Pancreas (tissue), 10 donors: ENCODE measurements around the gene AIRE. TPM values are rescaled to one million over a fixed set of nuclear protein-coding genes. Genes with fewer than 3 reads are reported as not detected.
A peak's percentile ranks its signal among the peaks of the same experiment; 100 is the strongest.
"Not testable (repeated sequence)": the region's sequence is repeated elsewhere in the genome, so short reads cannot be mapped to it uniquely, and the experiment has no call there.

Experiments used
- ATAC-seq, 4 donors: fragments of 200-7000 bp; cut with Tn5 transposase; one replicate each; pipeline versions ENCODE4 v1.8.0 to v1.9.1; 2020; ENCODE audit warnings: mild to moderate bottlenecking in 4 of 4, moderate library complexity in 4 of 4
- DNase-seq, 6 donors: peaks; one replicate each; pipeline ENCODE4 v3.0.0-alpha.2; 2020
- FAIRE-seq: peaks from 2 replicates; lab custom pipeline; 2012; peaks lifted over from hg19 to GRCh38; lab: Jason Lieb, UNC
- H3K27ac ChIP-seq, 4 donors: fragments of 200-600 bp; sonication (generic); 1 replicate in 3 of 4; 2 replicates in 1 of 4; pipeline versions ENCODE4 v1.5.0 to v1.8.0; 2020
- H3K27me3 ChIP-seq, 4 donors: fragments of 200-600 bp; one replicate each; pipeline ENCODE4 v1.8.0; 2021
- H3K36me3 ChIP-seq, 3 donors: fragments of 200-600 bp; sonication (generic) in 1 of 3; one replicate each; pipeline versions ENCODE4 v1.5.0 to v1.8.0; 2020 to 2021
- H3K4me1 ChIP-seq, 3 donors: fragments of 200-600 bp; one replicate each; pipeline ENCODE4 v1.8.0; 2021
- H3K4me3 ChIP-seq, 4 donors: fragments of 200-600 bp; sonication (generic) in 2 of 4; one replicate each; pipeline versions ENCODE4 v1.5.0 to v1.8.0; 2020 to 2021
- H3K9me3 ChIP-seq, 4 donors: fragments of 200-600 bp; one replicate each; pipeline ENCODE4 v1.8.0; 2021
- CTCF ChIP-seq, 4 donors: fragments of 200-600 bp; sonication (generic) in 3 of 4; IDR thresholded peaks; one replicate each; pipeline versions ENCODE4 v1.5.0 to v1.8.0; 2021; ENCODE audit warnings: antibody characterized with exemption in 4 of 4
- WGBS, 2 donors: extraction: QIAGEN DNeasy Blood & Tissue Kit; methylation state at CpG; one replicate each; pipeline ENCODE4 v1.1.7; 2013; 5-methylcytosine and 5-hydroxymethylcytosine counted together
- intact Hi-C, 3 donors: fragments of 100-400 bp; cut with DNase I; formaldehyde crosslinking; loops; one replicate each; pipeline versions ENCODE4 v1.11.1 to v1.14.2; 2022
- polyA plus RNA-seq, 2 donors: library from polyadenylated mRNA; stranded (reverse); fragments of 200-250 nt; gene quantifications; one replicate each; pipeline ENCODE4 v1.2.3, GENCODE V29; 2013
- total RNA-seq, 6 donors: library from RNA; stranded (reverse); fragmentation: NEBNext Ultra II Directional in 4 of 6; extraction: Animal tissue kit (Norgen Biotek cat#: 25700) in 4 of 6; gene quantifications; one replicate each; pipeline versions ENCODE4 v1.2.1 to v1.2.4, GENCODE V29; 2021 to 2023
- donor health status: healthy with polysubstance abuse.
- donor health status: DM: no; HTN: no; CAD: no; lungs with moderate emphysema.
- donor health status: DM: no; HTN: no; CAD: no.
- donor health status: control.
- donor health status: control.
- donor health status: Bipolar disorder and iron deficiency.
- donor health status: DM: yes; HTN: yes; CAD: no.
- donor health status: DM: no; HTN: no; CAD: no.
- donor health status: DM: no; HTN: no; CAD: no.
- donor health status: DM: yes; HTN: yes; CAD: no.

The AIRE gene
- total and polyA plus RNA-seq, 8 donors: 0.02 TPM; not detected in 7

- FAIRE-seq: no peak
- TF ChIP-seq CTCF (IDR thresholded peaks at IDR 0.05): no peak
Measured at GRCh38 chr21:44338971-44339910, 53.6 kb downstream of the AIRE start, which contains the start of gene CFAP410. CFAP410 (minus strand) TSS chr21:44339390; CDS start chr21:44339194, 196 bp downstream.

GRCh38 chr21:44341726-44342458 lies 56.2 kb downstream of the AIRE start:
- intact Hi-C loops, H3K27ac ChIP-seq, H3K9me3 ChIP-seq, H3K4me1 ChIP-seq, H3K27me3 ChIP-seq, ATAC-seq, H3K36me3 ChIP-seq, FAIRE-seq, DNase-seq, H3K4me3 ChIP-seq: not testable (repeated sequence)
- WGBS, 2 donors: 56 to 59% methylated on average over 12 of the region's 12 CpGs

More at GRCh38 chr21:44338971-44339910, 53.6 kb downstream of the AIRE start, which contains the start of gene CFAP410:
- Histone ChIP-seq H3K4me1 (no peaks in the 10 kb centered on the region), H3K27ac (peak within 1 kb of the TSS; percentile 94 to 98 (median 96)), H3K9me3 (no peaks in the 10 kb centered on the region), H3K4me3 (peak within 1 kb of the TSS; percentile 65 to 81 (median 70)), H3K27me3 (no peaks in the 10 kb centered on the region), H3K36me3 (no peaks in the 10 kb centered on the region)
- intact Hi-C loops: no loop called here
- WGBS, 2 donors: 1% methylated on average over 49 to 89 of the region's 90 CpGs
- DNase-seq (peak; percentile 92 to 99 (median 96)), ATAC-seq (peak; percentile 89 to 96 (median 92))

- H3K27me3 ChIP-seq, FAIRE-seq, ATAC-seq, DNase-seq, intact Hi-C loops, H3K27ac ChIP-seq, H3K9me3 ChIP-seq, H3K4me3 ChIP-seq, H3K4me1 ChIP-seq, H3K36me3 ChIP-seq: not testable (repeated sequence)
- 74 to 78% methylated on average over 8 of the region's 8 CpGs for whole genome bisulfite sequencing, 2 donors
Measured at GRCh38 chr21:44342981-44343380, 57.3 kb downstream of the AIRE start.

- WGBS, 2 donors: 72 to 75% methylated on average over 17 of the region's 17 CpGs
- no peak for TF ChIP-seq CTCF (IDR thresholded peaks at IDR 0.05)
- DNase-seq (peak in 2 of 6 donors; percentile 14 to 79), FAIRE-seq (no peak), ATAC-seq (no peak)
- Histone ChIP-seq H3K27me3 (no peaks in the 10 kb centered on the region), H3K27ac (no peak overlapping the region), H3K4me3 (no peak overlapping the region), H3K9me3 (no peaks in the 10 kb centered on the region), H3K4me1 (no peaks in the 10 kb centered on the region), H3K36me3 (no peaks in the 10 kb centered on the region)
- intact Hi-C loops: no loop called here
Measured at GRCh38 chr21:44344541-44345183, 59.0 kb downstream of the AIRE start.

GRCh38 chr21:44345495-44345894 lies 59.8 kb downstream of the AIRE start:
- TF ChIP-seq CTCF (IDR thresholded peaks at IDR 0.05): no peak
- no peaks in the 10 kb centered on the region for H3K27me3 ChIP-seq
- no peak for ATAC-seq
- no peaks in the 10 kb centered on the region for H3K36me3 ChIP-seq
- no peak overlapping the region for H3K4me3 ChIP-seq
- no peak overlapping the region for H3K27ac ChIP-seq
- intact Hi-C loops: no loop called here
- 40 to 43% methylated on average over 11 of the region's 11 CpGs for WGBS, 2 donors
- no peak for DNase-seq
- H3K9me3 ChIP-seq: no peaks in the 10 kb centered on the region
- no peaks in the 10 kb centered on the region for H3K4me1 ChIP-seq
- FAIRE-seq: no peak
